ENCODE results near the gene KCNAB1.
"Not testable (repeated sequence)": the region's sequence is repeated elsewhere in the genome, so short reads cannot be mapped to it uniquely, and the experiment has no call there.

Gene KCNAB1

DNA sequence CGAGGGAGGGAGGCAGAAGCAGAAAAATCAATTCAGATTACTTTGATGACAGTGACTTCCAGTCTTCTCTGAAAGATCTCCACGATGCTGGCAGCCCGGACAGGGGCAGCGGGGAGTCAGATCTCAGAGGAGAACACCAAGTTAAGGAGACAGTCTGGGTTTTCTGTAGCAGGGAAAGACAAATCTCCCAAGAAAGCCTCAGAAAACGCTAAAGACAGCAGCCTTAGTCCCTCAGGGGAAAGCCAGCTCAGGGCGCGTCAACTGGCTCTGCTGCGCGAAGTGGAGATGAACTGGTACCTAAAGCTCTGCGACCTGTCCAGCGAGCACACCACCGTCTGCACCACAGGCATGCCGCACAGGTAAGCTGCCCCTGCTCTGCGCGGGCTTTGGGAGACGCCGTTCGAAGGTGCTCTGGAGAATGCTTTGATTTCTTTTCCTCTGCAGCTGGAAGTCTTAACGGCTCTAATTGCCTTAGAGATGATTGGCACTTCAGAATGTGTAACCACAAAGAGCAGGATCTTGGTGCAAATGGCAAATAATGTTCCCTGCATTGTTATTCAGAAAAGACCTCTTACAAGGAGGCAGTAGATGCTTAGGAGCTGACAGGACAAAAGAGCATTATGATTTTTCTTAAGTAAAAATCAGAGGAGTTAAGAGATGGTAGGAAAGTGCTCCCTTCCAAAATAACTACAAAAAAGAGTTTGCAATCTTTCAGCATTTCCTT is at the start of gene KCNAB1:
TSS of gene KCNAB1 (plus strand) at position 51 of the 724 bp plus-strand sequence.
- no peak for DNase-seq

- DNase-seq, result peak; percentile 55
Observed at GRCh38 chr3:156071031-156071430, 49.3 kb upstream of the KCNAB1 start.

DNA sequence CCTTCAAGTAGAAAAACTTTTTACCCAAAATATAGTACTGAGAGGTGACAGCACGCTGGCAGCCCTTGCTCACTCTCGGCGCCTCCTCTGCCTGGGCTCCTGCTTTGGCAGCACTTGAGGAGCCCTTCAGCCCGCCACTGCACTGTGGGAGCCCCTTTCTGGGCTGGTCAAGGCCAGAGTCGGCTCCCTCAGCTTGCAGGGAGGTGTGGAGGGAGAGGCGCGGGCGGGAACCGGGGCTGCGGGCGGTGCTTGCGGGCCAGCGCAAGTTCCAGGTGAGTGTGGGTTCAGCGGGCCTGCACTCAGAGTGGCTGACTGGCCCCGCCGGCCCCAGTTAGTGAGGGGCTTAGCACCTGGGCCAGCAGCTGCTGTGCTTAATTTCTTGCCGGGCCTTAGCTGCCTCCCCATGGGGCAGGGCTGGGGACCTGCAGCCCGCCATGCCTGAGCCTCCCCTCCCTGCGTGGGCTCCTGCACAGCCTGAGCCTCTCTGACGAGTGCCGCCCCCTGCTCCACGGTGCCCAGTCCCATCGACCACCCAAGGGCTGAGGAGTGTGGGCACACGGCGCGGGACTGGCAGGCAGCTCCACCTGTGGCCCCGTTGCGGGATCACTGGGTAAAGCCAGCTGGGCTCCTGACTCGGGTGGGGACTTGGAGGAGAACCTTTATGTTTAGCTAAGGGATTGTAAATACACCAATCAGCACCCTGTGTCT is 47.3 kb upstream of the KCNAB1 start:
- not testable (repeated sequence) for DNase-seq

GRCh38 chr3:156090126-156090525 is 30.3 kb upstream of the KCNAB1 start:
- DNase-seq, result no peak

GRCh38 chr3:156093964-156094363 is 26.4 kb upstream of the KCNAB1 start:
- DNase-seq, result no peak

DNA sequence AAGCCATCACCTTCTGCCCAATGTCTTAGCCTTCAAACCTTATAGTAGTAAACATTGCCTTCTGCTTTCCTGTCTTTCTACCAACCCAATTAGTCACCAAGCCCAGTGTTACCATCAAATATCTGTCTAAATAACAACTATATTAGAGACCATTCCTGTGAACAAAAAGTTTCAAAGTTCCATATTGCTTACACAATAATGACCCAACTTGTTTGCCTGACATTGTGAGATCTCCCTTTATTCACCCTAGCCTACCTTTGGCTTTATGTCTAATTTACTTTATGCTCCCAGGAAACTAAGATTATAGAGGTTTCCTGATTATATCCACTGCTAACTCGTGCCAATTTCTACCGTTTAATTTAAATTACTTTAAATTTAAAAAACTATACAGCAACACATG is 26.0 kb upstream of the KCNAB1 start:
- no peak for DNase-seq

DNA sequence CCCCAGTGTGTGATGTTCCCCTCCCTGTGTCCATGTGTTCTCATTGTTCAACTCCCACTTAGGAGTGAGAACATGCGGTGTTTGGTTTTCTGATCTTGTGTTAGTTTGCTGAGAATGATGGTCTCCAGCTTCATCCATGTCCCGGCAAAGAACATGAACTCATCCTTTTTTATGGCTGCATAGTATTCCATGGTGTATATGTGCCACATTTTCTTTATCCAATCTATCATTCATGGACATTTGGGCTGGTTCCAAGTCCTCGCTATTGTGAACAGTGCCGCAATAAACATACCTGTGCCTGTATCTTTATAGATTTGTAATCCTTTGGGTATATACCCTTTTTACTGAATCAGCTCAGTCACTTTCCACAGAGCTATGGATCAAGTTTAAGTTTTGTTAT is 24.7 kb upstream of the KCNAB1 start:
- DNase-seq, result not testable (repeated sequence)

DNA sequence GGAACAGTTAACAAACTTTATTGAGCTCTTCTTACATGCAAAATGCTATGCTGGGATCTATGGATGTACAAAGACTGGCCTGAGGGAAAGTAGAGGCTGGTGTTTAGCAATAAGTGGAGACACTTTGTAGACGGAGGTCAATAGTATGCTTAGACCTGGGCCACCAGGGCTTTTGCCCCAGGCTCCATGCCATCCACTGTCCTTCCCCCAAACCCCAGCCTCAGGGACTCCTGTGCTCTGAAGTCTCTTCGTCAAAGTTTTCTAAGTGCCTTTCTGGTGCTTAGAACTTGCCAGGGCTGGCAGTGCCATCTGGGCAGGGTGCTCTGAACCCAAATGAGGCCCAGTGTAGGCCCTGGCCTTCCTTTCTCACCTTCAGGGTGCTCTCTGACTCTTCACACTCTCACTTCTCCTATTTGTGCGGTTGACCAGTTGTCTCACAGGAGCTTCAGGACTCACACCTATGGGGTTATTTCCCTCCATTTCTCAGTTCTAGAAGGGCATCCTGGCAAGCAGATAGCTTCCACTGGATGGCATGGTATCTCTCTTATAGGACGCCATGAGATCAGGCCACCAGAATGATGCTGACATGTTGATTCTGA is 21.8 kb upstream of the KCNAB1 start:
- no peak for DNase-seq

- DNase-seq, result not testable (repeated sequence)
Observed at GRCh38 chr3:156099348-156099747, 21.0 kb upstream of the KCNAB1 start.

DNA sequence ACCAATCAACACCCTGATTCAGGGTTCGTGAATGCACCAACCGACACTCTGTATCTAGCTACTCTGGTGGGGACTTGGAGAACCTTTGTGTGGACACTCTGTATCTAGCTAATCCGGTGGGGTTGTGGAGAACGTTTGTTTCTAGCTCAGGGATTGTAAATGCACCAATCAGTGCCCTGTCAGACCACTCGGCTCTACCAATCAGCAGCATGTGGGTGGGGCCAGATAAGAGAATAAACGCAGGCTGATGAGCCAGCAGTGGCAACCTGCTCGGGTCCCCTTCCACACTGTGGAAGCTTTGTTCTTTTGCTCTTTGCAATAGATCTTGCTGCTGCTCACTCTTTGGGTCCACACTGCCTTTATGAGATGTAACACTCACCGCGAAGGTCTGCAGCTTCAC is 20.4 kb upstream of the KCNAB1 start:
- DNase-seq, result not testable (repeated sequence)

DNA sequence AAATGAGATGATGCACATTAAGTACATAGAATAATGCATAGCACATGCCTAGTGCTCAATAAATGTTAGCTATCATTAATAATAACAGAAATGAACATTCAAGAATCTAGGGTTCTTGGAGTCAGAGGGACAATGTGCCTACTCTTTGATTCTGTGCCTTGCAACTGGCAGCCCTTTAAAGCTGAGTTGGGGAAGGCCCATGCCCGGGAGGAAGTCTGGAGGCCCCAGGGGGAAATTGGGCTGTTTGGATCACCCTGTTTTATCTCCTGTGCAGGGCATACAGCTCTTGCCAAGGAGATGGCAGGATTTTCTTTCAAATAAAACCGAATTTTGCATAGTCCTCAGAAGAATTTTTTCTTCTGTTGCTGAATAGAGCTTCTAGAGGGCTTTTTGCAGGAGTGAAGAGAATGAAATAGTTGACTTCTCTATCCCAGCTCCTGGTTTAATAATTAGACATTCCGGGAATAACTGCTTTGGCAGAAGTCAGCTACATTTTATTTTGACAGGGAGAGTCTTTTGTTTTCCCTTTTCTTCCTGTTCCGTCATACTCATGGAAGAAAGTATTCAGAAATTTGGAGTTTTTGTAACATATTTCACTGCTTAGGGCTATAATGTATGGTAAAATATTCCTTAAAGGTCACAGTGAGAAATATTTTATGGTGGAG is 18.0 kb upstream of the KCNAB1 start:
- DNase-seq, result no peak

DNA sequence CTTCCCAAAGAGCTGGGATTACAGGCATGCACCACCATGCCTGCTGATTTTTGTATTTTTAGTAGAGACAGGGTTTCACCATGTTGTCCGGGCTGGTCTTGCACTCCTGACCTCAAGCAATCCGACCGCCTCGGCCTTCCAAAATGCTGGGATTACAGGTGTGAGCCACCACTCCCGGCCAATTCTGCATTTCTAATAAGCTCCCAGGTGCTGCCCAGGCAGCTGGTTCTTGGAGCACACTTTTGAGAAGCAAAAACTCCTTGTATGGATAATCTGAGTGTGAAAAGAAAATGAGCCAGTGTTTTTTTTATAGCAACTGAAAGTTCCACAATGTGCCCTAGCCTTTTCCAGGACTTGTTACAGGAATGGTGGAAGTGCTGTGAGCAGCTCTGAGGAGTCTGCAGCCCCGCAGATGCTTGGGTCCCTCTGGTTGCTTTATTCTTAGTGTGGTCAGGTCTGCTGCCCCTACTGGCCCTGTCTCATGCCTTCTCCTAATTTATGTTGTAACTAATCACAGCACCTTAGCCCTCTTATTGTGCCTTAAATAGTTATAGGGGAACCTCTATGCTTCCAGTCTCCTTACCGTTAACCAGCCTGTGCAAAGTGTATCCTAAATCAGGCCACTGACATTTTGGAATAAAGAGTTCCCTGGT is 13.5 kb upstream of the KCNAB1 start:
- no peak for DNase-seq

DNA sequence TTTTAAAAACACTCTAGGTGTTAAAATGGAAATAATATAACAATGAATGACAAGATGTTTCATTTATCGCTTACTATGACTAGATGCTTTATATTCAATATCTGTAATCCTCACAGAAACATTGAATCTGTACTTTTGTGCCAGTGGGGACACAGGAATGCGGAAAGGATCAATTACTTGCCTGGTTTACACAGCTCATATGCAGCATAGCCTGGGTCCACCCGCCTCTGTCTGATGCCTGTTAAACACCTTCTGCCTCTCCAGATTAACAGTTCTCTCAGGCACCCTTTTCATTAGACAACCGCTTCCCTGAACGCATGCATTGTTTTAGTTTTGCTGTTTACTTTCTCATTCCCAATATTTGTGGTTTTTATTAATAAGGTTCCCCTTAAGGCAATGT is 12.9 kb upstream of the KCNAB1 start:
- no peak for DNase-seq

GRCh38 chr3:156108616-156109015 is 11.8 kb upstream of the KCNAB1 start:
- no peak for DNase-seq

- no peak for DNase-seq
Observed at GRCh38 chr3:156109989-156110388, 10.4 kb upstream of the KCNAB1 start.

DNA sequence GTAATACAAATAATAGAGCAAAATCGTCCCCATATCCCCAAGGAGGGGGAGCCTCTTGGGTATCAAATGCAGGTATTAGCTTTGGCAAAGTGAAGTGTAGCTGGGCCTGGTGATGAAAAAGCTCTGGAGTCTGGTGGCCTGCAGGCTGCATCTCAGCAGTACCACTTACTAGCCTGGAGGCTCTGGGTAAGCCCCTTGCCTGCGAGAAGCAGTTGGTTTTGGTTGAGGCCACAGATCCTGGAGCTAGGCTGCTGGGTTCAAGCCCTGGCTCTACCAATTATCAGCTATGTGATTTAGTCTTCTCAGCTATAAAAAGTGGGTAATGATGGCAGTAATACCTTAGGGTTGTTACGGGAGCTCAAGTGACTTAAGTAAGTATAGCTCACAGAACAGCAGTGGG is 6.1 kb downstream of the KCNAB1 start:
- no peak for DNase-seq

DNA sequence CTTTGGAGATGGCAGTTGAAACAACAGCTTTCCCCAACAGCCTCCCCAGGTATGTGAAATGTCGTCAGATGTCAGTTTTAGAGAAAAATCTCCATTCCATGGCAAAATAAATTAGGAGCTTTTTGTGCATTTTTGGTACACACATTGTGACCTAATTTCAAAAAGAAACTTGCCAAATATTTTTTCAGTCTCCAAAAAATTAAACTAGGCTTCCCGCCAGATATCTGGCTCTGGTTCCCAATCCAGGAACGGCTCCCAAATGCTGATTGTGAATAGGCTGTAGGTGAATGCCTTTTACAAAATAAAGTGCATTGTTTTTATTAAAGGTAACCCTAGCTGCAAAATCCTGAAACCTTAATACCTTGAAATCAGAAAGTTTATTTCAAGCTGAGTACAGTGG is 10.9 kb downstream of the KCNAB1 start:
- no peak for DNase-seq

DNA sequence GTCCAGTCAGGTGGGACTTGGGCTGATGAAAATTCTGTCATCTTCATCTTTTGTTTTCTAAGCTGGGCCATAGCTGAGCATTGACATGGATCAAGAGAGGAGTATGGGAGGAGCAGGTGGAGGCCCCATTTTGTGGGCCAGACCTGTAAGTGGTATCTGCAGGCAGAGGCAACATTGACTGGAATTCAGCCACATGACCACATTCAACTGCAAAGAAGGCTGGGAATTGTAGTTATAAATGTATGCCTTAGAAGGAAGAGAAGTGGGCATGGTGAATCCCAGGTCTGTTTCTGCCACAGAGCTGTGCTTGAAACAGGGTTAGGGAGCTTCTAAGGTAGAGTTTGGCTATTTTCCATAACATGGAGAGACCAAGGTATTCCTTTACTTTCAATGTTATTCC is 11.4 kb downstream of the KCNAB1 start:
- DNase-seq, result no peak

GRCh38 chr3:156132313-156132712 is 11.9 kb downstream of the KCNAB1 start:
- no peak for DNase-seq

DNA sequence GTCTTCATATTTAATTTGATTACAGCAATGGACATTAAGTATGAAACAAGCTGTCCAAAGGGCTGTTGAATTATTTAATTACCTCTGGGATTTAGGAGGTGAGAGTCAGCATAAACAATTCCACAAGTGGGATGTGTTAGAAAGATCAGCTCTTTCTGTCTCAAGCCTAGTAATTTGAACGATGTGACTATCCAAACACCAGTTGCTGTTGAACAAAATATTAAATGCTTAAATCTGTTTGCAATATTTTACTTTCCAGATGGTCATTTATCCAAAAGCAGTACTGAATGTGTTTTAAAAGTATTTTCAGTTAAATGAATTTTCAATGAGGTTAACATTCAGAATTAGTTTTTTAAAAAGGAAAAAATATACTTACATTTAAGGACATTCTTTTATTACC is 12.7 kb downstream of the KCNAB1 start:
- no peak for DNase-seq

DNA sequence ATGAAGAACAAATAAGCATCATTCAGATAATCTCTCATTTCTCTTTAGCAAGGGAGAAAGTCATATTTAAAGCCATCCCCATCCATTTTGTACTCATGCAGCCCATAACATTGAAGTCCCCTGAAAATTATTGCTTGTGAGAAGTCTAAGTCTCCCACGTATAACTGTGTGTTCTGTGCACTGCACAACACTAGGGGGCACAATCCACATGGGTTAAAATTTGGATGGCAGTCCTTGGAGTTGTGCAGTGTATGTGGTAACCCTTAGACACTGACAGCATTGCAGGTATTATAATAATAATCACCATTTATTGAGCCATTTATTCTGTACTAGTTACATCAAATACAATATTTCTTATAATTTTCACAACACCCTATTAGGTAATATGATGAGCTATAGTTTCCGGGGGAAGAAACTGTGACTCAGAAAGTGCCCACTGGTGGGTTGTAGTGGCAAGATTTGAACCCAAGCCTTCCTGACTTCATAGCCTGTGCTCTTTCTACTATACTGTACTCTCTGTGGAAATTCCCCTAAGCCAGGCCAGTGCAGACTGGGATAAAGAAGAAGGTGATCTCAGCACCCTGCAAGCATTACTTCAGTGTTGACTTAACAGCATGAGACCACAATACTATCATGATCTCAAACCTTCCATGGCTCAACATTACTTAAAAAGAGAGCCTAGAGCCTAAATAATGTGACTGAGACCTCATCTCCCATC is 15.7 kb downstream of the KCNAB1 start:
- no peak for DNase-seq

- not testable (repeated sequence) for DNase-seq
Observed at GRCh38 chr3:156137397-156137796, 17.0 kb downstream of the KCNAB1 start.

Data from fibroblast of upper back skin (primary cell).